Epithelial cell of proximal tubule (primary cell): Measurements from ENCODE around the gene TAF7. TPM values are rescaled to one million over a fixed set of nuclear protein-coding genes. Genes with fewer than 3 reads are reported as not detected.

Experiments used
- DNase-seq: peaks from one replicate; pipeline ENCODE4 v3.0.0-alpha.2; 2011; ENCODE audit warnings: low read depth
- H3K4me3 ChIP-seq: 2 replicates; pipeline ENCODE4 v1.5.1; 2011; ENCODE audit warnings: low read depth, mild to moderate bottlenecking, low read length
- CTCF ChIP-seq: conservative IDR thresholded peaks from 2 replicates; pipeline ENCODE4 v1.5.1; 2012; ENCODE audit warnings: low read depth, mild to moderate bottlenecking, low read length
- total RNA-seq: library from RNA; depleted of rRNA; stranded (reverse); fragments of >200 nt; gene quantifications from 2 replicates; pipeline ENCODE4 v1.2.3, GENCODE V29; 2015

TAF7 gene, protein sequence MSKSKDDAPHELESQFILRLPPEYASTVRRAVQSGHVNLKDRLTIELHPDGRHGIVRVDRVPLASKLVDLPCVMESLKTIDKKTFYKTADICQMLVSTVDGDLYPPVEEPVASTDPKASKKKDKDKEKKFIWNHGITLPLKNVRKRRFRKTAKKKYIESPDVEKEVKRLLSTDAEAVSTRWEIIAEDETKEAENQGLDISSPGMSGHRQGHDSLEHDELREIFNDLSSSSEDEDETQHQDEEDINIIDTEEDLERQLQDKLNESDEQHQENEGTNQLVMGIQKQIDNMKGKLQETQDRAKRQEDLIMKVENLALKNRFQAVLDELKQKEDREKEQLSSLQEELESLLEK
- 40.6 and 41.0 TPM in 2 replicates for total RNA-seq

DNA sequence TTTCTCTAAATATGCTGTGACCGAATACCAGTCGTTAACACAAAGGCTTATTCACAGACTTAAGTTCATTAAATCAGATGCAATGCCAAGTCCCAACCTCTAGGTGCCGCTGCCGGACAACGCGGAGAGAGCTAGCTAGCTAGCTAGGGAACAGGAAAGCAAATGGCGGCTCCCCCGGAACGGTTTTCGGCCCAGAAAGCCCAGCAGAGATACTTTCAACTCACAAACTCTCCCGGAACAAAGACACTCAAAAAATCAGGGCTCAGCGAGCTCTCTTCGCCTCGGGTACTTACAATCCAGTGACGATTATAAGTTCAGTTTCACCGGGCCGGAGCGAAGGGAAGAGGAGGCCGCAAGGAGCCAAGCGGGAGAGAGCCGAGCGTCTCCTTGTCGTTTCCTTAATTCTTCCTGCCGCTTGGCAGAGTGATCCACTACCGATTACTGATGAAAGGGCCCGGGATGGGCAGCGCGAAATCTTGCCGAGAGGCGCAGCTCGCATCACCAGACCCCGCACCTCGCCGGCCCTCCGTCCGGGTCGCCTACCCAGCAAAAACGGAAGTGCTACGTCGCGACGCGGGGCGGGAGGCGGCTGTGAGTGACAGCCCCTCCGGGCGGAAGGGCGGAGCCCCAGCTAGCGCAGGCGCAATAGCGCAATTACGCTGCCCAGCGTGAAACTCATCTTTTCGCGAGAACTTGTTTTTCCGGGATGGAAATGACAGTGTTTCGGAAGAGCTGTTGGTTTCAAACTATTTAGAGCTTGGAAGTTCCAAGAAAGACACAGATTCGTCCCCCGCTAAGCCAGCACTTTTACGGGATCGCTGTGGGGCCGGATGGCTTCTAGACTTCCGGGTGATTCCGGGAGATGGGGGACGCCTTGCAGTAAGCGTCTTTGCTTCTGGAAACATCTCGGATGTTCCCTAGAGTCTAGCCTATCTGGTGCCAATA lies at the start of gene TAF7:
TAF7 (minus strand) TSS at position 560 of the 945 bp plus-strand sequence. CDS start 740 bp downstream, outside the sequence.
- peak; percentile 93 for TF ChIP-seq CTCF
- DNase-seq = peak; percentile 64
- H3K4me3 ChIP-seq = peak within 1 kb of the TSS; percentile 96

DNA sequence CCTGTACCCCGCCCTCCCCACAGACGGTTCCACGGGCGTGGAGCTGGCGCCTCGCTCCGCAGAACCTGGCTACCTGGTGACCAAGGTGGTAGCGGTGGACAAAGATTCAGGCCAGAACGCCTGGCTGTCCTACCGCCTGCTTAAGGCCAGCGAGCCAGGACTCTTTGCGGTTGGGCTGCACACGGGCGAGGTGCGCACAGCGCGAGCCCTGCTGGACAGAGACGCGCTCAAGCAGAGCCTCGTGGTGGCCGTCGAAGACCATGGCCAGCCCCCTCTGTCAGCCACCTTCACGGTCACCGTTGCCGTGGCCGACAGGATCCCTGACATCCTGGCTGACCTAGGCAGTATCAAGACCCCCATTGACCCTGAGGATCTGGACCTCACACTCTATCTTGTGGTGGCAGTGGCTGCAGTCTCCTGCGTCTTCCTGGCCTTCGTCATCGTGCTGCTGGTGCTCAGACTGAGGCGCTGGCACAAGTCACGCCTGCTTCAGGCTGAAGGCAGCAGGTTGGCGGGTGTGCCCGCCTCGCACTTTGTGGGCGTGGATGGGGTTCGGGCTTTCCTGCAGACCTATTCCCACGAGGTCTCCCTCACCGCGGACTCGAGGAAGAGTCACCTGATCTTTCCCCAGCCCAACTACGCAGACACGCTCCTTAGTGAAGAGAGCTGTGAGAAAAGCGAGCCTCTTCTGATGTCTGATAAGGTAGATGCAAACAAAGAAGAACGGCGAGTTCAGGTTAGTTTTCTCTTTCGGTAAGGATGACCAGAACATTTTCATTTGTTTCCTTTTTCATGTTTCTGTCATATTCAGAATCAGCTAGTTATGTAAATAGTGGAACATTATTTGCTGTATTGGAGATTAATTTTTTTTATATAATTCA lies 45.7 kb upstream of the TAF7 start:
- no peak for DNase-seq
- H3K4me3 ChIP-seq = no peak overlapping the region
- no peak for TF ChIP-seq CTCF

GRCh38 chr5:141363952-141364660 lies 43.5 kb upstream of the TAF7 start, which contains the start of gene PCDHGA5:
PCDHGA5 (plus strand) TSS chr5:141364162; CDS start chr5:141364331, 169 bp downstream.
- DNase-seq = no peak
- peak within 1 kb of the TSS; percentile 4 for H3K4me3 ChIP-seq
- peak; percentile 17 for TF ChIP-seq CTCF

DNA sequence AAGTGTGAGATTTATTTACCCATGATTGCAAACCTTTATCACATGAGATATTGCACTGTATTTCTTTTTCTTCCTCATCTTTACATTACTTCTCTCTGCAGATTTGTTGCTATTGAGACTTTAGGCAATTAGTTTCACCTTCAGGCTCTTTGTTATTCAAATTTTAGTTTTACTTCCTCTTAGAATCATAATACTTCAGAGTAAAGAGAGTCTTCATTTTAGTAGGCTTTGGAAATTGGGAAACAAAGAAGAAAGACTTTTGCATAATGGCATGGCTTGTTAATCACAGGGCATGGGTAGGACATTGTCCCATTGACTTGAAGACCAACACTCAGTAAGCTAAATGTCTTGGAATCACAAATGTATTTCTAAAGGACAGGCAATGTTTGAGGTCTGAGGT lies 42.1 kb upstream of the TAF7 start:
- DNase-seq = no peak
- H3K4me3 ChIP-seq = no peak overlapping the region
- no peak for TF ChIP-seq CTCF

GRCh38 chr5:141360685-141361084 lies 40.1 kb upstream of the TAF7 start:
- no peak overlapping the region for H3K4me3 ChIP-seq
- no peak for TF ChIP-seq CTCF
- no peak for DNase-seq

DNA sequence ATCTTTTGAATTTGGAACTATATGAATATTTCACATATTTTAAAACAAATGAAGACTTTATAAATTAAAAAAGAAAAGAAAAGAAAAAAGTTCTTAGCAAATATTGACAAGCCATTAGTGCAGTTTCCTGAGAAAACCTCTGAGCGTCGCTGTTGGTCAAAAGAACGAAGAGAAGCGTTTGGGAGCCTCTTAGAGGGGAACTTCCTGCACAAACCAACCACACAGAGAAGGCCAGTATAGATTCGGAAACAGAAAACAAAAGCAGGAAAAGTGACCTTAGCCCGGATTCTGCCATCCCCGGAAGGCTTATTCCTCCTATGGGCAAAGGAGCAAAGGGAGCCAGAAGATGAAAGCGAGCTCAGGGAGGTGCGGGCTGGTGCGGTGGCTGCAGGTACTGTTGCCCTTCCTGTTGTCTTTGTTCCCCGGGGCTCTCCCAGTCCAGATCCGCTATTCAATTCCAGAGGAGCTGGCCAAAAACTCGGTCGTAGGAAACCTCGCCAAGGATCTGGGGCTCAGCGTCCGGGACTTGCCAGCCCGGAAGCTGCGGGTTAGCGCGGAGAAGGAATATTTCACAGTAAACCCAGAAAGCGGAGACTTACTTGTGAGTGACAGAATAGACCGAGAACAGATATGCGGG lies 39.3 kb upstream of the TAF7 start, which contains the start of gene PCDHGB2:
PCDHGB2 (plus strand) TSS at position 205 of the 637 bp plus-strand sequence; CDS start at position 347, 142 bp downstream.
- peak; percentile 55 for TF ChIP-seq CTCF
- H3K4me3 ChIP-seq = peak within 1 kb of the TSS; percentile 47
- DNase-seq = no peak
